CD4-positive, alpha-beta T cell (primary cell): ENCODE data around the gene IFI27. TPM values are rescaled to one million over a fixed set of nuclear protein-coding genes. Genes with fewer than 3 reads are reported as not detected.

ENCODE experiments used
- ATAC-seq: fragments of 200-7000 bp; cut with Tn5 transposase; one replicate; pipeline ENCODE4 v1.10.0; 2022; ENCODE audit warnings: mild to moderate bottlenecking; ENCODE audit not compliant: poor library complexity
- CTCF ChIA-PET: fragments of 350-600 bp; sonication (Branson Sonifier 250); formaldehyde crosslinking; loops from one replicate; lab custom pipeline; 2021; ENCODE audit warnings: antibody characterized with exemption, inconsistent platforms; lab: Charles Lee
- POLR2A ChIA-PET: fragments of 350-600 bp; sonication (Branson Sonifier 250); formaldehyde crosslinking; loops from one replicate; lab custom pipeline; 2021; ENCODE audit warnings: antibody characterized with exemption, inconsistent platforms; lab: Charles Lee
- DNase-seq, 14 experiments: peaks; one replicate each; pipeline ENCODE4 v3.0.0-alpha.2; 2013 to 2020; ENCODE audit warnings: mixed read lengths in 2 of 14
- H3K27ac ChIP-seq, 2 donors: one replicate each; pipeline versions ENCODE4 v1.5.1 to v1.7.0; 2013; ENCODE audit warnings: low read length in 2 of 2, low read depth in 1 of 2, mild to moderate bottlenecking in 1 of 2
- H3K27me3 ChIP-seq, 2 experiments: 1 replicate in 1 of 2; 2 replicates in 1 of 2; pipeline versions ENCODE4 v1.6.1 to v1.7.0; 2013; ENCODE audit warnings: low read length in 2 of 2, control low read depth in 1 of 2, mild to moderate bottlenecking in 1 of 2, moderate library complexity in 1 of 2; ENCODE audit not compliant: insufficient read depth in 2 of 2, control insufficient read depth in 1 of 2
- H3K36me3 ChIP-seq: one replicate; pipeline ENCODE4 v1.6.1; 2013; ENCODE audit warnings: low read length, control low read depth; ENCODE audit not compliant: insufficient read depth
- H3K4me1 ChIP-seq: one replicate; pipeline ENCODE4 v1.6.1; 2013; ENCODE audit warnings: low read length, control low read depth; ENCODE audit not compliant: insufficient read depth
- H3K4me3 ChIP-seq: one replicate; pipeline ENCODE4 v1.5.1; 2013; ENCODE audit warnings: mild to moderate bottlenecking, low read length, moderate library complexity
- H3K9me3 ChIP-seq, 2 experiments: 1 replicate in 1 of 2; 2 replicates in 1 of 2; pipeline versions ENCODE4 v1.6.1 to v1.7.0; 2013; ENCODE audit warnings: low read length in 2 of 2, mild to moderate bottlenecking in 2 of 2, control low read depth in 1 of 2, moderate library complexity in 1 of 2; ENCODE audit not compliant: control insufficient read depth in 1 of 2, insufficient read depth in 1 of 2
- H3K27ac Mint-ChIP-seq: one replicate; pipeline ENCODE4 v1.8.0; 2020; ENCODE audit warnings: mixed read lengths
- H3K27me3 Mint-ChIP-seq: one replicate; pipeline ENCODE4 v1.8.0; 2021; ENCODE audit warnings: mixed read lengths
- H3K36me3 Mint-ChIP-seq: one replicate; pipeline ENCODE4 v1.8.0; 2021; ENCODE audit warnings: low read depth, mixed read lengths
- H3K4me1 Mint-ChIP-seq: one replicate; pipeline ENCODE4 v1.8.0; 2021; ENCODE audit warnings: low read depth, mixed read lengths
- H3K4me3 Mint-ChIP-seq: one replicate; pipeline ENCODE4 v1.8.0; 2020; ENCODE audit warnings: mild to moderate bottlenecking, mixed read lengths
- H3K9me3 Mint-ChIP-seq: one replicate; pipeline ENCODE4 v1.8.0; 2020; ENCODE audit warnings: mixed read lengths
- CTCF ChIP-seq: fragments of 200-600 bp; IDR thresholded peaks from one replicate; pipeline ENCODE4 v1.8.0; 2022; ENCODE audit warnings: antibody characterized with exemption, mild to moderate bottlenecking
- intact Hi-C, 2 experiments: fragments of 100-400 bp; cut with DNase I in 1 of 2; cut with micrococcal nuclease in 1 of 2; formaldehyde crosslinking; loops; one replicate each; pipeline versions ENCODE4 v1.15.1 to v1.9.0; 2023 to 2025; cut with DNase I, micrococcal nuclease
- total RNA-seq, 174 experiments: library from RNA in 2 of 174; stranded (reverse) in 2 of 174; gene quantifications; one replicate each; pipeline ENCODE4 v1.2.3 and lab custom pipeline; 2021 to 2026

The IFI27 gene
- total RNA-seq, 2 experiments from 2014 or later: 1.7 to 2.2 TPM

DNA sequence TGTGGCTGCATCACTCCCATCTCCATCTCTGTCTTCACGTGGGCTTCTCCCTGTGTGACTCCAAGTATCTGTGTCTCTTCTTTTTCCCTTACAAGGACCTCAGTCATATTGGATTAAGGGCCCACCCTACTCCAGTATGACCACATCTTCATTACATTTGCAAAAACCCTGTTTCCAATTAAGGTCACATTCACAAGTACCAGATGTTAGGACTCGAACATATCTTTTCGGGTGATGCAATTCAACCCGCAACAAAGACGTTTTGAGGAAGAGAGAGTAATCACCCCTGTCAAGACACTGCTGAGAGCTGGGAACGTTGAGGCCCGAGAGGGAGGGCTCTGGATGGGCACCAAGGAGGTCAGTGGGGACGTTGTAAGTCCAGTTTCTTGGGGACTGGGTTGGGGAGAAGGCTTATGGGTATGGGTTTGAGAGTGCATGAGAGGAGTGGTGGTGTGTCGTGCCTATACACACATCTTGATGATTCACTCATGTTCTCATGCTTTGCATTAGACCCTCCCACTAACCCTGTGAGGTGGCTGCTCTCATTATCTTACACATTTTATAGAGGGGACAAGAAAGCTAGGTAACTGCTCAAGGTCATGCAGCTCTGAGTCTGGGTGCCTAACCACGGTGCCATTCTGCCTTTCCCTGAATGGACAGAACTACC lies 12.1 kb upstream of the IFI27 start:
- no peak overlapping the region for H3K4me3 Mint-ChIP-seq
- no peaks in the 10 kb centered on the region for H3K4me1 ChIP-seq
- CTCF ChIA-PET: no interaction called here
- no peak overlapping the region for H3K4me3 ChIP-seq
- intact Hi-C loops: no loop called here
- no peaks in the 10 kb centered on the region for H3K36me3 Mint-ChIP-seq
- H3K36me3 ChIP-seq: no peaks in the 10 kb centered on the region
- POLR2A ChIA-PET: no interaction called here
- no peak for TF ChIP-seq CTCF
- no peaks in the 10 kb centered on the region for H3K27me3 Mint-ChIP-seq
- ATAC-seq (no peak), DNase-seq (no peak)
- no peaks in the 10 kb centered on the region for H3K4me1 Mint-ChIP-seq
- H3K9me3 ChIP-seq: no peaks in the 10 kb centered on the region
- no peak overlapping the region for H3K27ac ChIP-seq
- no peaks in the 10 kb centered on the region for H3K27me3 ChIP-seq
- no peaks in the 10 kb centered on the region for H3K9me3 Mint-ChIP-seq
- no peak overlapping the region for H3K27ac Mint-ChIP-seq

- no peaks in the 10 kb centered on the region for H3K27me3 ChIP-seq
- no peaks in the 10 kb centered on the region for H3K36me3 Mint-ChIP-seq
- POLR2A ChIA-PET: no interaction called here
- no peaks in the 10 kb centered on the region for H3K4me1 ChIP-seq
- CTCF ChIA-PET: no interaction called here
- H3K36me3 ChIP-seq: no peaks in the 10 kb centered on the region
- intact Hi-C loops: no loop called here
- H3K27me3 Mint-ChIP-seq: no peaks in the 10 kb centered on the region
- H3K4me3 Mint-ChIP-seq: no peak overlapping the region
- no peak for TF ChIP-seq CTCF
- H3K27ac ChIP-seq: no peak overlapping the region
- DNase-seq: no peak
- H3K4me1 Mint-ChIP-seq: no peaks in the 10 kb centered on the region
- no peak for ATAC-seq
- H3K27ac Mint-ChIP-seq: no peak overlapping the region
- H3K9me3 ChIP-seq: no peaks in the 10 kb centered on the region
- H3K4me3 ChIP-seq: no peak overlapping the region
- H3K9me3 Mint-ChIP-seq: no peaks in the 10 kb centered on the region
Observed at GRCh38 chr14:94099006-94099405, 11.5 kb upstream of the IFI27 start.

DNA sequence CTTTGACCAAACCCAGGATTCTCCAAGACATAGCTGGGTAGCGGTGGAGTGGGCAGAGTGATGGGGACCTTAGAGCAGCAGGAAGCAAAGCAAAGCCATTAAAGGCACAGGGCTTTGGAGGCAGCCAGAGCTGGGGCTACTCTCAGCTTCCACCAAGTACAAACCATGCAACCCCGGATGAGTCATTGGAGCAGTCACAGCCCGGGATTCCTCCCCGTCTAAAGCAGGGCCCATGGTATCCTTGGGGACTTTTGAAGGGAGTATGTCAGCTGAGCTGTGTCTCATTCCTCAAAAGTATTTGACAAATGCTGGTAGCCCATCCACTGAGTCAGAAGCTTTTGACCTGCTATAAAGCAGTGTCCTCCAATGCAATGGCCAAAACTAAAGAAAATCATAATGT lies 9.7 kb upstream of the IFI27 start:
- H3K27ac ChIP-seq: no peak overlapping the region
- ChIA-PET CTCF (no interaction called here), POLR2A (no interaction called here)
- intact Hi-C loops: no loop called here
- no peaks in the 10 kb centered on the region for H3K36me3 ChIP-seq
- H3K4me3 ChIP-seq: no peak overlapping the region
- no peaks in the 10 kb centered on the region for H3K9me3 ChIP-seq
- no peak overlapping the region for H3K27ac Mint-ChIP-seq
- no peak for TF ChIP-seq CTCF
- no peaks in the 10 kb centered on the region for H3K9me3 Mint-ChIP-seq
- no peak for ATAC-seq
- H3K4me1 Mint-ChIP-seq: no peaks in the 10 kb centered on the region
- H3K4me1 ChIP-seq: no peaks in the 10 kb centered on the region
- no peaks in the 10 kb centered on the region for H3K27me3 Mint-ChIP-seq
- DNase-seq: no peak
- H3K27me3 ChIP-seq: no peaks in the 10 kb centered on the region
- no peaks in the 10 kb centered on the region for H3K36me3 Mint-ChIP-seq
- no peak overlapping the region for H3K4me3 Mint-ChIP-seq
